ENCODE results near the gene SLC25A42.
"Not testable (repeated sequence)": the region's sequence is repeated elsewhere in the genome, so short reads cannot be mapped to it uniquely, and the experiment has no call there.

Gene SLC25A42

GRCh38 chr19:19063183-19064097 is at the start of gene SLC25A42:
TSS of gene SLC25A42 (plus strand) at chr19:19063994. CDS start at chr19:19096125, 32,131 bp downstream.
- DNase-seq (ENCODE audit: low spot score) = peak; percentile 99

GRCh38 chr19:19021115-19021514 is 42.7 kb upstream of the SLC25A42 start:
- DNase-seq (ENCODE audit: low spot score) = no peak

GRCh38 chr19:19022380-19022961 is 41.3 kb upstream of the SLC25A42 start:
- no peak for DNase-seq (ENCODE audit: low spot score)

- DNase-seq (ENCODE audit: low spot score) = not testable (repeated sequence)
Observed at GRCh38 chr19:19023376-19023775, 40.4 kb upstream of the SLC25A42 start.

- DNase-seq (ENCODE audit: low spot score) = no peak
Observed at GRCh38 chr19:19025861-19026260, 37.9 kb upstream of the SLC25A42 start.

GRCh38 chr19:19026299-19026971 is 37.4 kb upstream of the SLC25A42 start:
- DNase-seq (ENCODE audit: low spot score) = no peak

GRCh38 chr19:19027228-19027627 is 36.6 kb upstream of the SLC25A42 start:
- no peak for DNase-seq (ENCODE audit: low spot score)

- DNase-seq (ENCODE audit: low spot score) = no peak
Observed at GRCh38 chr19:19028526-19028925, 35.3 kb upstream of the SLC25A42 start.

GRCh38 chr19:19031891-19032290 is 31.9 kb upstream of the SLC25A42 start:
- DNase-seq (ENCODE audit: low spot score) = no peak

GRCh38 chr19:19032420-19033175 is 31.2 kb upstream of the SLC25A42 start:
- no peak for DNase-seq (ENCODE audit: low spot score)

- DNase-seq (ENCODE audit: low spot score) = no peak
Observed at GRCh38 chr19:19033176-19033425, 30.7 kb upstream of the SLC25A42 start.

- DNase-seq (ENCODE audit: low spot score) = peak; percentile 94
Observed at GRCh38 chr19:19033426-19034203, 30.2 kb upstream of the SLC25A42 start, which contains the start of the genes ARMC6 and SUGP2. TSS of gene ARMC6 (plus strand) at chr19:19033603. CDS start at chr19:19034210, 607 bp downstream. TSS of gene SUGP2 (minus strand) at chr19:19033517. CDS start at chr19:19031071, 2,446 bp downstream.

- DNase-seq (ENCODE audit: low spot score) = peak; percentile 82
Observed at GRCh38 chr19:19034204-19034624, 29.6 kb upstream of the SLC25A42 start.

GRCh38 chr19:19039901-19040300 is 23.9 kb upstream of the SLC25A42 start:
- DNase-seq (ENCODE audit: low spot score) = no peak

- no peak for DNase-seq (ENCODE audit: low spot score)
Observed at GRCh38 chr19:19040417-19040816, 23.4 kb upstream of the SLC25A42 start.

GRCh38 chr19:19042732-19043280 is 21.0 kb upstream of the SLC25A42 start:
- DNase-seq (ENCODE audit: low spot score) = no peak

GRCh38 chr19:19043481-19043880 is 20.3 kb upstream of the SLC25A42 start:
- no peak for DNase-seq (ENCODE audit: low spot score)

- no peak for DNase-seq (ENCODE audit: low spot score)
Observed at GRCh38 chr19:19043881-19044280, 19.9 kb upstream of the SLC25A42 start.

- no peak for DNase-seq (ENCODE audit: low spot score)
Observed at GRCh38 chr19:19049406-19049805, 14.4 kb upstream of the SLC25A42 start.

- DNase-seq (ENCODE audit: low spot score) = no peak
Observed at GRCh38 chr19:19050104-19050503, 13.7 kb upstream of the SLC25A42 start.

- DNase-seq (ENCODE audit: low spot score) = no peak
Observed at GRCh38 chr19:19050731-19051130, 13.1 kb upstream of the SLC25A42 start.

All from LoVo (cell line).